Measurements from ENCODE around the gene ERGIC1. TPM values are rescaled to one million over a fixed set of nuclear protein-coding genes. Genes with fewer than 3 reads are reported as not detected.
A peak's percentile ranks its signal among the peaks of the same experiment; 100 is the strongest.

ERGIC1 gene
- total RNA-seq, 4 donors from 2014 or later = 54.4 to 108 (median 88.0) TPM

- DNase-seq (no peak), ATAC-seq (peak in 1 of 2 donors; percentile 1)
- Histone ChIP-seq H3K9me3 (no peaks in the 10 kb centered on the region), H3K27ac (peak overlapping the region; percentile 85 to 98 (median 94)), H3K4me1 (peaks cover 92 to 95% of the 10 kb centered on the region in 2 donors), H3K4me3 (peak overlapping the region in 3 of 4 donors; percentile 6 to 23 (median 18)), H3K27me3 (no peaks in the 10 kb centered on the region), H3K36me3 (no peaks in the 10 kb centered on the region)
- no peak for TF ChIP-seq POLR2A (IDR thresholded peaks at IDR 0.05)
- no peak for TF ChIP-seq CTCF (IDR thresholded peaks at IDR 0.05 in 4 of 5, conservative IDR thresholded peaks at IDR 0.05 in 1 of 5)
- intact Hi-C loops (cut with DNase I; ENCODE audit: low total_unique reads) (loop anchor here (2.0 to 10.0 kb wide), 4 partner anchors 74 to 896 kb away; partner anchors contain the start of gene CREBRF), in situ Hi-C loops (cut with MboI; ENCODE audit: low sequenced_read_pairs in 4 of 4) (loop anchor here in 2 of 4 donors (5.0 to 10.0 kb wide), 2 partner anchors 74 to 101 kb away; no protein-coding TSS in a partner anchor)
Observed at GRCh38 chr5:172868436-172868923, 34.4 kb downstream of the ERGIC1 start.

GRCh38 chr5:172868924-172869591 lies 35.0 kb downstream of the ERGIC1 start:
- Histone ChIP-seq H3K27me3 (no peaks in the 10 kb centered on the region), H3K36me3 (no peaks in the 10 kb centered on the region), H3K4me3 (peak overlapping the region in 3 of 4 donors; percentile 6 to 23 (median 18)), H3K4me1 (peaks cover 93 to 95% of the 10 kb centered on the region in 2 donors), H3K27ac (peak overlapping the region; percentile 85 to 98 (median 94)), H3K9me3 (no peaks in the 10 kb centered on the region)
- ATAC-seq (peak; percentile 65 to 67), DNase-seq (peak; percentile 94 to 97)
- intact Hi-C loops (cut with DNase I; ENCODE audit: low total_unique reads) (loop anchor here (1.0 to 10.0 kb wide), 7 partner anchors 34 to 896 kb away; partner anchors contain the start of genes CREBRF and DUSP1), in situ Hi-C loops (cut with MboI; ENCODE audit: low sequenced_read_pairs in 4 of 4) (loop anchor here in 2 of 4 donors (5.0 to 10.0 kb wide), 2 partner anchors 74 to 102 kb away; no protein-coding TSS in a partner anchor)
- TF ChIP-seq CTCF (IDR thresholded peaks at IDR 0.05 in 4 of 5, conservative IDR thresholded peaks at IDR 0.05 in 1 of 5) = peak in 4 of 5 experiments; percentile 41 to 52 (median 45)
- TF ChIP-seq POLR2A (IDR thresholded peaks at IDR 0.05) = peak; percentile 9 to 68

GRCh38 chr5:172869691-172870090 lies 35.6 kb downstream of the ERGIC1 start:
- no peak for ATAC-seq

GRCh38 chr5:172870291-172870714 lies 36.3 kb downstream of the ERGIC1 start:
- Histone ChIP-seq H3K27me3 (no peaks in the 10 kb centered on the region), H3K4me3 (no peak overlapping the region), H3K9me3 (no peaks in the 10 kb centered on the region), H3K27ac (peak overlapping the region; percentile 85 to 98 (median 94)), H3K36me3 (no peaks in the 10 kb centered on the region), H3K4me1 (peaks cover 83 to 86% of the 10 kb centered on the region in 2 donors)
- DNase-seq (peak in 1 of 2 donors; percentile 67), ATAC-seq (peak in 1 of 2 donors; percentile 14)
- intact Hi-C loops (cut with DNase I; ENCODE audit: low total_unique reads) = no loop called here
- in situ Hi-C loops (cut with MboI; ENCODE audit: low sequenced_read_pairs in 4 of 4) = loop anchor here in 1 of 4 donors (10.0 kb wide), 1 partner anchor 96 kb away; the partner anchor contains the start of gene DUSP1
- peak; percentile 14 to 31 for TF ChIP-seq POLR2A (IDR thresholded peaks at IDR 0.05)
- TF ChIP-seq CTCF (IDR thresholded peaks at IDR 0.05 in 4 of 5, conservative IDR thresholded peaks at IDR 0.05 in 1 of 5) = no peak

More at GRCh38 chr5:172869691-172870090, 35.6 kb downstream of the ERGIC1 start:
- Histone ChIP-seq H3K27me3 (no peaks in the 10 kb centered on the region), H3K4me3 (no peak overlapping the region), H3K36me3 (no peaks in the 10 kb centered on the region), H3K4me1 (peaks cover 88 to 89% of the 10 kb centered on the region in 2 donors), H3K27ac (peak overlapping the region; percentile 85 to 98 (median 94)), H3K9me3 (no peaks in the 10 kb centered on the region)
- in situ Hi-C loops (cut with MboI; ENCODE audit: low sequenced_read_pairs in 4 of 4) = loop anchor here in 3 of 4 donors (5.0 to 10.0 kb wide), 3 partner anchors 75 to 102 kb away; partner anchors contain the start of gene DUSP1 (in 1 of the 3)
- TF ChIP-seq CTCF (IDR thresholded peaks at IDR 0.05 in 4 of 5, conservative IDR thresholded peaks at IDR 0.05 in 1 of 5) (no peak), POLR2A (IDR thresholded peaks at IDR 0.05) (no peak)
- intact Hi-C loops (cut with DNase I; ENCODE audit: low total_unique reads) = loop anchor here (1.0 to 10.0 kb wide), 7 partner anchors 34 to 895 kb away; partner anchors contain the start of genes CREBRF and DUSP1
- DNase-seq = no peak
